NCI-H2107 treated with DMSO at 0.1 percent for 48 hours (cell line): ENCODE measurements around the gene ITIH3.

Experiments used
- DNase-seq: peaks from one replicate; lab custom pipeline; 2025; ENCODE audit not compliant: unreplicated experiment; lab: John Stamatoyannopoulos, UW

The ITIH3 gene

DNA sequence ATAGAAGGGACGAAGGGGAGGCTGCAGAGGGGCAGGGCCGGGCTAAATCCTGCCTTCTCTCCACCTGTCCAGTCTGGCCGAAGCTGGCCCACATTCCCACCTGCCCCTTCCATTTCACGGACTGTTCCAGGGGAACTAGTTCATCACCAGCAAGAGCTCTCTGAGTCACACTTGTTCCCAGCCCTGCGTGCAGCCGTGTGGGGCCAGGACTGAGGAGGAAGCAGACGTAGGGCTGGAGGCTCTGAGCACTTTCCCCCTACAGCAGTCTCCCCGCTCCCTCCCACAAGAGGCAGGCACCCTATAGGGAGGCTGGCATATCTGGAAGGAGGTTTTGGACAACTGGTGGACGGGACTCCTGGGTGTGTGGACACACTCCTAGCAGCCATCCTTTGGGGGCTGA lies 32.8 kb downstream of the ITIH3 start:
- no peak for DNase-seq

DNA sequence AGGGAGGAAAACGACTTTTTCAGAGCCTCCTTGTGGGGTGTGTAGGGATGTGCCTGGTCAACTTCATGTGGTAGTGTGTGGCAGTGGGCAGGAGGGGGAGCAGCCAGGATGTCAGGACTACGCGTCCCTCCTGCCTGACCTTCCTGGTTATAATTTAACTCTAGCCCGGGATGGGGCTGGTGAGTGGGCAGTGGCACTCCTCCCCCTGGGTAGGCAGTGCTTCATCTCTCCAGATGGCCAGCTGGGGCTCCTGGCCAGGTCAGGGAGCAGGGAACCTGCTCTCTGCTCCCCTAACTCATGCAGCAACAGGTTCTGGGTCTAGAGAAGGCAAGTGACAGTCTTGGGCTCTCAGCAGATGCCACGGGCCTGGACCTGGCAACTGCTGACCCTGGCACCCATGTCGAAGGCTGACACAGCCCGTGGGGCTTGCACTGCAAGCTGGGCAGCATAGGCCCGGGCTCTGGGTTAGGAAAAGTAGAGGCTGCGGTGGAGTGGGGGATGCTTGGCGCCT lies 33.3 kb downstream of the ITIH3 start:
- no peak for DNase-seq

DNA sequence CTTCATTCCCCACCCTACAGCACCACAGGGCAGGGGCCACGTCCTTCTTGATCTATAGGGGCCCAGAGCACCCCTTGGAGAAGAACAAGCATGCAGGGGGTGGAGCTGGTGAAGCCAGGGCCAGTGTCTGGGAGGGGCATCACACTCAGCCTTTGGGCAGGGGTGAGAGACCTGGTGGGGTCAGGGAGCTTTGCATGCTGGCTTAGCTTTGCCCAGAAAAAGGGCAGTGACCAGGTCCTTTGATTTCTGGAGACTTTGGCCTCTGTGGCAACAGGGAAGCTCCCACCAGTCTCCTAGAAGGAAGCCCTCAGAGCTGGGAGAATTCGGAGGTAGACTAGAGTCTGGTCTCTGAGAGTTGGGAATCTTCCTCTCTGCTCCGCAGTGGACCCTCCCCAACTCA lies 34.9 kb downstream of the ITIH3 start:
- DNase-seq: no peak

DNA sequence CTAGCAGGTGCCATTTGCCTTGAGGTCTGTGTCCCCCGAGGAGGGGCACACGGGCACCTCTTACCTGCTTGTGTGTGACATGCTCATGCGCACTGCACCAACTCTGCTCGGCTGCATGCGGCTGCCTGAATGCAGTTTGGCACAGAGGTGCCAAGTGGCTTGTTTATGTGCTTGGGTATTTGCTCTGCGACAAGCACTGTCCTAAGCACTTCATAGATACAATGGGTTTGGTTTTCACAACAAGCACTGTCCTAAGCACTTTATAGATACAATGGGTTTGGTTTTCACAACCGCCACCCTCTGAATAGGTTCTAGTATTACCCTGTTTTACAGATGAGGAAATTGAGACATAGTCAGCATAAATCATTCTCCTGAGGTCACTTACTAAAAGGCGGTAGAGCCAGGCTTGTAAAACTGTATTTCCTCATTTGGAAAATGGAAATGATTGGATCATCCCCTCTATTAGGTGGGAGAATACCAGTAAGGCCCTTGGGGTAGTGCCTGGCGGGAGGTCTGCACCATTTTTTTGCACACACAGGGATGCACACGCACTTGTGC lies 35.4 kb downstream of the ITIH3 start:
- DNase-seq: peak; percentile 44

DNA sequence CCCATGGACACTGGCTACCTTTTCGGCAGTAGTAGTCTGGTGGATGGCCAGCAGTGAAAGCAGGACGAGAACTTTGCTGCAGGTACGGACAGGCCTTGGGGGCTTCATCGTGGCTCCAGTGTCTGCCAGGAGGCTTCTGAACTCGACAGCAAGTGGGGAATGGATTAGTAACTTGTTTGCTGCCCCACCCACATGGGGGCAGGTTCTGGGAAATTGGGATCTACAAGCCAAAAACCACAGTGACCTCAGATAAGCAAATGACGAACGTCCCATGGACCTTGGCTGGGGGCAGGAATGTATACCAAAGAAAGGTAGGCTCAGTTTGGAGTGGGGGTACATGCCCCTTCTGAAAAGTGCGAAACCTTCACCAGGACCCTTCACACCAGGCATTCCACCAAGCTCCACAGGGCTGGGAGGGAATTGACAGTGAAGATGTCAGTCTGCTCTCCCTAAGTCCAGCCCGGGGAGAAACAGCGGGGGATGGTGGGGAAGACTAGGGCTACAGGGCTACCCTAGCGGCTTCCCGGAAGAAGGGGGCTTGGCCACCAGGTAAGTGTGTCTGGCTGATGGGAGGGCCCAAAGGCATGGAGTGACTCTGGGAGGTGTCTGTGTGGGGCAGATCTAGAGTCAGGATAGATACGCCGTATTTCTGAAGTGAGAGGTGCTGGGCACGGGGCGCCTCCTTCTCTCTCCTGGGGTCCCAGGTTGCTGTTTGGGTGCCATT lies 36.1 kb downstream of the ITIH3 start, which contains the start of gene ITIH4:
Gene ITIH4, minus strand, starts transcription at position 138 of the 724 bp plus-strand sequence. Its CDS starts 30 bp downstream, at position 108.
- no peak for DNase-seq

DNA sequence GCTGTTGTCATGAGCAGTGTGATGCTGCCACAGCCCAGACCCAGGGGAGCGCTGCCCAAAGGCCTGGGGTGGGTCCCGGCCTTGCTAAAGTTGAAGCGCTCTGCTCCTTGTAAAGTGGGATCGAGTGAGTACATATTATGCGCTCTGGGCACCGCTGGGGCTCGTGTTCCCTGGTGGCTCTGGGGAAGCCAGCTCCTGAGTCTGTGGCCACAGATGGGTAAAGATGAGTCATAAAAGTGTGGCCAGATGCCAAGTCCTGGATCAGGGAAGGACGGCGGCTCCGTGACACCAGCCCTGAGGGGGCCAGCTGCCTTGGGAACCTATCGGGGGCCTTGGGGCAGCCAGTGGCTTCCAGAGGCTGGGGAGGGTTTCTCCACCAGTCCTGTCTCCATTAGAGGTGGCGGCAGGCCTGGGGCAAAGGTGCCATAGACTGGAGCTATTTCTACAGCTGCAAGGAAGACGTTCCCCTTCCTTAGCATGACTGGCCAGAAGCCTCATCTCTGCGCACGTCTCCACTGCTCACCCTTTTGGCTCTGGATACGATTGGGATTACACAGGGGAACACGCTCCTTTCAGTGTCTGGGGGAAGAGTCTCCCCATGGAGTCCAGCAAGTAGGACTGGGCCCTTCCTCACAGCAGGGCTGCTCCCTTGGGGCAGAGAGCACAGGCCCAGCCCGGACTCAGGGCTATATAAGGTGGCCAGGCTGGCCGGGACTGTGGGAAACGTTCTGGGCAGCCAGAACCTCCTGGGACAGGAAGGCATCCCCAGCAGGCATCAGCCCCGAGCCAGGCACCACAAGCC lies 37.1 kb downstream of the ITIH3 start:
- no peak for DNase-seq

DNA sequence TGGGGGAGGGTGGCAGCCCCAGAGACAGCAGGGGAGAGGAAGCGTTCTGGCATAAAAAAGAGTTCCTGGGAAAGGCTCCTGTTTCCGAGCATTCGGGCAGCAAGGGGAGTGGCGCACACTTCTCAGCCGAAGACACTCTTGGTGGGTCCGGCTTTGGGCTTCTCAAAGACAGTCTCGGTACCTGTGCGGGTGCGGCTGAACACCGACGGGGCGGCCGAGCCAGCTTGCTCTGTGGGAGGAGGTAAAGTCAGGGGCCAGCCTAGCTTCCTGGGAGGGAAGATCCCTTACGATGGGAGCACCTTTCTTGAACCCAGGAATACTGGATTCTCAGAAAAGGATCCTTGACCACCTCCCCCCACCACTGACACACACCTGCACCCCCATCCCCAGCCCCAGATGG lies 38.6 kb downstream of the ITIH3 start:
- DNase-seq: no peak

DNA sequence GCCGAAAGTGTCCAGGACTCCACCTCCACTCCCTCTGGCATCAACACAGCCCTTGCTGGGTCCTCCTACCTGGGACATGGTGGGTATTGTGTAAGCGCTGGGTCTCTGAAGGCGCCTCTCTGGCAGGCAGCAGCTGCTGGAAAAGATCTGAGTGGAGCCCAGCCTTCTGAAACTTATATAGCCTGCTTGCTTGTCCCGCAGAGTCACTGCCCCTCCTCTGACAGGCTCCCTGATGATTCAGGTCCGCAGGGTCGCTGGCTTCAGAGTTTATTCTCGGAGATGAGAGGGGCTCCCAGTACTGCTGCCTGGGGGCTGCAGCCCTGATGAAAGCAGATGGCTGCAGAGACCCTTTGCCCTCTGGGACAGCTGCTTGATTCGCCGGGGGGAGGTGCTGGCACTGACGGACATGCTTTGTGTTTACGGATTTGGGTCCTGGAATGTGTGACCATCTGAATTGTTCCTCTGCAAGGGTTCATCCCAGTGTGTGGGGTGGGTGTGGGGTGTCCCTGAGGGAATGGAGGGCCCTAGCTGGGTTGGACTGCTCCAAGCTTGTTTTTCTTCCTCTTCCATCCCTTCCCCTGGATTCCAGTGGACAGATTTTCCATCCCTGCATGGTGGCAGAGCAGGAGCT lies 40.4 kb downstream of the ITIH3 start, which contains the start of gene MUSTN1:
Gene MUSTN1, minus strand, starts transcription at position 149 of the 631 bp plus-strand sequence. Its CDS starts 71 bp downstream, at position 78.
- DNase-seq: no peak

DNA sequence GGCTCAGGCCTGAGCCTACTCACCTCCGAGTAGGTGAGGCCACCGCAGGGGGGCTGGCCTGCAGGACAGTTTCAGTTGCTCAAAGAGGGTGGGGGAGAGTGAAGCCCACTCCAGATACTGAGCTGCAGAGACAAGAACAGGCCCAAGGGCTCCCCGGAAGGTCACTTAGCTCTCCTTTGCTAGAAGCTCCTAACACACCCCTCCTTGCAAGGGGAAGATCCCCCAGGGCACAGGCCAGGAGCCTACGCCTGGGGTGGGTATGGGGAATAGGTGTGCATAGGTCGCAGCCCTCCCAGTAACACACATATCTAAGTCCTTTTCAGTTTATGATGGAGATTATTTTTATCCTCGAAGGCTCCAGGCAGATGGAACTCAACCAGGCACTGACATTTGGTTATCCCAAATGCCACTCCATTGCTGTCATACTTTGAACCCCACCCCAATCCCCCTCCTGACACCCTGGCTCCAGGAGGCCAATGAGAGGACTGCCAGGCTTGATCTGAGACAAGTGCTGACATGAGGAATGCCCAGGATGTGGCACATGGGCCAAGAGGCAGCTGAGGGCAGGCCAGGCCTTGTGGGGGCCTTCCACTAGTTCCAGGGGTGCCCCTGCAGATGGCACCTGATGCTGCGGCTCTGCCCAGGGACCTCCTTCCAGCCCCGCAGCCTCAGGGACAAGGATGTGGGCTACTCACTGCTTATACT lies 41.3 kb downstream of the ITIH3 start:
- DNase-seq: no peak

DNA sequence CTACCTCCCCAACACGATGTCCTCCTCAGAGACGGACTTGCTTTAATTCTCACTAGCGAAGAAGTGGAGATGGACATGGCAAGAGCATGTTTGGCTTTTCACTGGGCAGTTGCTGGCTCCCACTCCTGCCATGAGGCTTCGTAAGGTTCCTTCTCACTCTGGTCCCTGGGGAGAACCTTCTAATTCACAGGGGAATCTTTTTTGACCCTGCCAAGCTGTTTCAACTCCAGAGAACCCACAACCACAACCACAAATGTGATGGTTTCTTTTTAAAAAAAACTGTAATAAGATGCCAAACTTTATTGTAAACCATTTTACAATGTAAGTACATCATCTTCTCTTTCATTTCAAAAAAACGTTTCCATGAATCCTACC lies 41.9 kb downstream of the ITIH3 start:
- DNase-seq: no peak

DNA sequence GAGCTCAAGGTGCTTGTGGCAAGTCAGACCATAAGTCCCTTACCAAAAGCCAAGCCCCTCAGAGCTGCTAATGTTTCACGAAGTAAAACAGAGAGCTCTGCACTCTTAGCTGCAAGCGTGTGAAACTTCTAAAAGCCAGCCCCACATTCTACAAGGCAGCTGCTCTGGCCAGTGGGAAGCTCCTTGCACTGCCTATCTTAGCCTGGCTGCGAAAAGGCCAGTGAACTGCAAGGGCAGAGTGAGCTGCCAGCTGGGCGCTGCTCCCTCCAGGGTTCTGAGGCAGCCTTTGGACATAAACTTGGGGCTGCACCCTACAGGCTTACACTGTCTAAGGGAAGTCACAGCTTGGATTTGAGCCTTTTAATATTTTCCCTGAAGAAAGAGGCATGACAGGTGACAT lies 42.4 kb downstream of the ITIH3 start:
- no peak for DNase-seq

DNA sequence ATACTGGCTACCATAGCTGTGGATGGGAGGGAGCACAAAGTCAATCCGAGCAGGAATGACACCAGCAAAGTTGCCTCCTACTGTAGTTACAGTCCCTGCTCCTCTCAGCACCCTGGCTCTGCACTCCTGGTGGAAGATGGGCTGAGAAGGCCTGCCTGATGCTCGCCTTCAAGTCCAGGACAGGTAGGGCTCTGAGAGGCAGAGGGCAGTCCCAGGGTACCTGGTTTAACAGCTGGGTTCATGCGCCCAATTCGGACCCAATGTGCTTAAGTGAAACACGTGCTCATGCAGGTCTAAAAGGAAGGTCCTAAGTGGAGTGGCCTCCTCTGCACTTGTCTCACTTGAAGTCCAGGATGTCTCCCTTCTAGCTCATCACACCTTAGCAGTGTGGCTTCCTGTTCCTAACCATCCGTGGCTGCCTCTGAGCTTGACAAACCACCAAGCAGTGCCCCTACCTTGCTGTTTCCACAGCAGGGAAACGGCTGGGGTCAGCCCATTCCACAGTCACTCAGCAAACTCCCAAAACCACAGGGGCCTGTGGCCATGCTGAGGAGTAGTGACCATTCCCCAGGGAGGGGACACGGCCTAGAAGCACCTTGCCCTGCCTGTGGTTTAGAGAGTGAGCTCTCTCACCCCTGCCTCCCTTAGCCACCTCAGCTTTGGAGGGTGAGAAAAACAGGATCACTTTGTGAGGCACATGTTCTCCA lies 44.1 kb downstream of the ITIH3 start:
- DNase-seq: no peak

DNA sequence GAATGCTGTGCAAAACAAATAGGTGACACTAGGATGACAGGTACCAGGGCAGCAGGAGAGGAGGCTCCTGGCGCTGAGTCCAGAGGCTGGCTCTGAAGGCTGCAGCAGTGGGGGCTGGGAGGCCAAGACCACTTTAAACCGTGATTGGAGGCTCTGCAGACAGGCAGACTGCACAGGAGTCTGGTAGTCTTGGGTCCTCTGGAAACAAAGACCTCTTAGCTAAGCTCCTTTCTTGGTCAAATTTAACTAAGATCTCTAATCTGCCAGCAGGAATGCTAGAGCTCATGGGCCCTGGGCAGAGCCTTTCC lies 44.6 kb downstream of the ITIH3 start:
- DNase-seq: no peak

DNA sequence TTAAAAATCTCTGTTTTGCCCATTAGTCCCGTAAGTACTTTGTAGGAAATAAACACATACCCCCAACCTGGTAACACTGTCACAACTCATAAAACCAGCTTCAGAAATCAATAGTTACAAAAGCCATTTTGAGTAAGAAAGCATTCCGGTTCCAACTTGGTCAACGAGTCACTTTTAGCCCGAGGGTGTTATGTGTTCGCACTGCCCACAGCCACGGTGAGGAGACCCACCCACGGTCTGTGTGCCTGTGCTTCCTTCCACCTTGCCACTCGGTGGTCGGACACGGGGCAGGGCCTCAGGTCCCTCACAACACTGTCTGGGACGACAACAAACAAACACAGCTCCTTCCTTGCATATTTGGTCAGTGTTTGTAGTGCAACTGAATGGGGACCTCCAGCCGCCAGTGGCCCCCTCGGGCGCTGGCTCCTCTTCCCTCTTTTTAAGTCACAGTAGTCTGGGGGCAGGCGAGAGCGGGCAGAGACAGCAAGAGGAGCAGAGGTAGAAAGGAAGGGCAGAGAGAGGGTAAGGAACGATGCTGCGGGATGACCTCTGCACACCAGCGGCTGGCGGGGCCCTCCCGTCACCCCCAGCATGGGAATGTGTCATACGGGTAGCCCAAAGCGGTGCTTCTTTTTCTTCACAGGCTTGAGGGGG lies 45.4 kb downstream of the ITIH3 start:
- DNase-seq: no peak

DNA sequence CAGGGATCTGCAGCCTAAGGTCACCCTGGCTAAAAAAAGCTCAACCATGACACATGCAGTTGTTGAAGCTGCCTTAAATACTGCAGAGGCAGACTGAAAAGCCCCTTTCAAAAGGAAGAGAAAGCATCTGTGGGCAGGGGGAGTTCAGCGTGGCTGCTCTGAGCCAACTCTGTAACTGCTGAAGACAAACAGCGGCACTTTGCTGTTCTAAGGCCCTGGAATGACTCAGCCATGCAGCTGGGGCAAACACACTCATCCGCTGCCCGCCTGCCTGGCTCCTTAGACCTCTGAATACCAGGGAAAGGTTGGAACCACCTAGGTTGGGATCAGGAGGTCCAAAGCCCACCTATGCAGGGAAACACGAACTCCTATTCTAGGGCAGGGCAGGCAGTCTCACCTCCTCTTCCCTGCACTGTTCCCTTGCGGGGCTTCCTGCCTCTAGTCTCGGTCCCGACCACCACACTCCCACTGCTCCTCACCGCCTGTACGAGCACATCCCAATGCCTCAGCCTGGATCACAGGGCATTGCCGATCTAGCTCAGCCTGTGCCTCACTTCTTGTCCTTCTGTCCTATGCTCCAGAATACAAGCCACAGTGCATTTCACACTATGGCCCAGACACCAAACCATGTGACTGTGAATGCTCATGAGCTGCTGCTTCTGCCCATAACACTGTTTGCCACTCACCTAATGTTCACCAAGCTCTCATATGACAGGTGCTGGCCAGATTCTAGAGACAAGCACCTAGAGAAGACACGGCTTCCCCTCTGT lies 46.8 kb downstream of the ITIH3 start:
- DNase-seq: no peak

DNA sequence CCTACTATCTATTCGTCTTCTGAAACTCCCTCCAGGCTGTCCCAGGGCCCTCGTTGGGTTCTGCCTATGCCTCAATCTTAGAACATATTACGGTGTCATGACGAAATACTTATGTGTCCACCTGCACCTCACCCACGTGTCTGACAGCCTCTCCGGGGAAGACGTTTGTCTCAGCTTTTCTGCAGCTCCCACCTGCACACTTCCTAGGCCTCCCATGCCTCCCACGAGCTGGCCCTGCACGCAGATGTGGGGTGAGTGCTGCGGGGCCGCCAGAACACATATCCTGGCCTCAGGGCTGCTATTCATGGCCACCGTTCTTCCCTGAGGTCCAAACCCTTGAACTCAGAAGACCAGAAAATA lies 47.4 kb downstream of the ITIH3 start:
- DNase-seq: no peak

DNA sequence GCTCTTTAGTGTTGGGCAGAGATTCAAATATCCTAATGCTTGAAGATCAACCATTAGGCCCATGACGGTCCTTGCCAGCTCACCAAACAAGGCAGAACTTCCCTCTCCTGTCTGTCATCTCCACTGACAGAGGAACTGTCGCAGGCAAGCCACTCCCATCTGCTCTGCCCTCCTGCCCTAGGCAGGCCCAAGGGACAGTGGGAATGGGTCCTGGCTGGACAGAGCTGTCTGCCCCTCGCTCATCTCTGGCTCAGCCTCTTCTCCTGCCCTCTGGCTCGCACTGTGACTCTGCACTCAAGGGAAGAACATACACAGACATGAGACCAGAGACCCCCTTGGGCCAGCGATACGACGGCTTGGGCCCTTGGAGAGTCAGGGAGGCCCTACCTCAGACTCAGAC lies 47.8 kb downstream of the ITIH3 start:
- no peak for DNase-seq

DNA sequence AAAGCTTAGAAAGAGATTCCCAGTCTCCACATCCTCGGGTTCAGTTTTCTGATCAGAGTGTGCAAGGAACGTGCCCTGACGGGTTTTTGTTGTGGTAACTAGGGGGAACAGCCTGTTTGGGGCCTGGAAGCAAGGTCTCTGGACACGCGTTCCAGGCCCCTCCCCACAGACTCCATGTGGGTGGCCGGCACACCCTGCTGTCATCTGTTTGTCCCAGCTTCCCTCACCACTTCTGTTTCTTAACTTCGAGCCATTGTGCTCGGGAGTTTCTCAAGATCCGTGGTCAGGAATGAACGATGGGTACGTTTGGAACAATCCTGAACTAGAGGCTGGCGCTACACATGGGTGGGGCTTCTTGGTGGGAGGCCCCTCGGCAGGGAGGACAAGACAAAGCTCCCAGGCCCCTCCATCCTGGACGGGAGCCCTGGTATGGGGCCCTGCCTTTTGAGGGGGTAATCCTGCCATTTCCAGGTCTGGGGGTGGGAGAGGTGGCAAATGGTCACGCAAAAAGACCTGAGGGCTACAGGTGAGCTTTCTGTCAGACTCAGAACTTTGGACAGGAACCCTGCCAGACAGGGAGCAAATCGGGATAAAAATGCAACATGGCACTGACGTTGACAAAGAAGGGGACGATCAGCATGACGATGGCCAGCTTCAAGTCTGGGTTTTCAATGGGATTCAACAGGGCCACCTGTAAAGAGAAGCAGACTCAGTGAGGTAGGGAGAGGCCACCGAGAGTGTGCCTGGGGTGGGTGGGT lies 48.7 kb downstream of the ITIH3 start:
- no peak for DNase-seq
